ENCODE data around the gene GSS.
"Not testable (repeated sequence)": the region's sequence is repeated elsewhere in the genome, so short reads cannot be mapped to it uniquely, and the experiment has no call there.

GSS gene

DNA sequence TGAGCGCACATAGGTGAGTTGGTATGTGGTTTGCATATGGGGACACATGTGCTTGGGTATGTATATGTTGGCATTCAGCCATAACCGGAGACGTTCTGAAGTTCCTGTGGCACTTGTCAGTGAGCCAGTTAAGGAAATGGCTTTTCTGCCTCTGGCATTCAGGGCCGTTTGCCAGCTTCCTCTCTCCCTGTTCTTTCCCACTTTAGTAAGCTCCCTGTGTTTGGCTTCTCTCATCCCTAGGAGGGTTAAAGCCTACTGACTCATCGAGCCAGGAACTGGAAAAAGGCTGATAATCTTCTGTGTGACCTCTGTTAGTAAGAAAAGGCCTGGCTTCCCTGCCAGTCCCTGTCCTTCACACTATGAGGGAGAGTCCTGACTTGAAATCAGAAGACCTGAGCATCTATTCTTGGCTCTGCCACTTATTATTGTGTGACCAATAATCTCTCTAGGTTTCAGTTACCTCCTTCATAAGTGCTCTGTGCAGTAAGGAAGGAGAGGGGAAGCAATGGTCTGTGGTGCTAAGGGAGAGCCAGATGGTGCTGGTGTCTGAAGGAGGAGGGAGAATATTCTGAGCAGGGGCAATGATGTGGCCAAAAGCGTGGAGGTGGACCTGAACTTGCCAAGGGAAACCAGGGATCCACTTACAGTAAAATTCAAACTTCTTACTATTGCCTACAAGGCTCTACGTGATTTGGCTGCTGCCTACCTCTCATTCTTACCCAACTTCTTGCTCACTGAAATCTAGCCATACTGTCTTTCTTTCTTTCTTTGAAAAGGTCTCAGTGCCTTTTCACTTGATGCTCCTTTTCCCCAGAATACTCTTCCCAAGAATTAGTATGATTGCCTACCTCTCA is 47.8 kb downstream of the GSS start:
- DNase-seq (ENCODE audit: low read depth) = no peak

DNA sequence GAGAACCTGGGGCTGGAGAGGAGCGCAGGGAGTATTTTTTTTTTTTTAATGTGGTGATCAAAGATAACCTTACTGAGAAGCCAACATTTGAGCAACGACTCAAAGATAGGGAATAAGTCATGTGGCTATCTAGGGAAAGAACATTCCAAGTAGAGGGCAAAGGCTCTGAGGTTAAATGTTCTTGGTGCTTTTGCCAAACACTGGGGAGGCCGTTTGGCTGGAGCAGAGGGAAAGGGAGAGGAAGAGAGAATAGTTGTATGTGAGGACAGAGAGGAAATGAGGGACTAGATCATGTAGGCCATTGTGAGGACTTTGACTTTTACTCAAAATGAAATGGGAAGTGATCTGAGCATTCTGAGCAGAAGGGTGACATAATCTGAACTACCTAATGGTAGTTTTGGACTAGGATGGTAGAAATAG is 51.4 kb downstream of the GSS start:
- DNase-seq (ENCODE audit: low read depth) = no peak

DNA sequence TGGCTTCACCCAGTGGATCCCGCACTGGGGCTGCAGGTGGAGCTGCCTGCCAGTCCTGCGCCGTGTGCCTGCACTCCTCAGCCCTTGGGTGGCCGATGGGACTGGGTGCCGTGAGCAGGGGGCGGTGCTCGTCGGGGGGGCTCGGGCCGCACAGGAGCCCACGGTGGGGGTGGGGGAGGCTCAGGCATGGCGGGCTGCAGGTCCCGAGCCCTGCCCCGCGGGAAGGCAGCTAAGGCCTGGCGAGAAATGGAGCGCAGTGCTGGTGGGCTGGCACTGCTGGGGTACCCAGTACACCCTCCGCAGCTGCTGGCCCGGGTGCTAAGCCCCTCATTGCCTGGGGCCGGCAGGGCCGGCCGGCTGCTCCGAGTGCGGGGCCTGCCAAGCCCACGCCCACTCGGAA is 56.9 kb downstream of the GSS start:
- DNase-seq (ENCODE audit: low read depth) = not testable (repeated sequence)

- DNase-seq (ENCODE audit: low read depth) = not testable (repeated sequence)
Observed at GRCh38 chr20:34898129-34898528, 57.5 kb downstream of the GSS start.

DNA sequence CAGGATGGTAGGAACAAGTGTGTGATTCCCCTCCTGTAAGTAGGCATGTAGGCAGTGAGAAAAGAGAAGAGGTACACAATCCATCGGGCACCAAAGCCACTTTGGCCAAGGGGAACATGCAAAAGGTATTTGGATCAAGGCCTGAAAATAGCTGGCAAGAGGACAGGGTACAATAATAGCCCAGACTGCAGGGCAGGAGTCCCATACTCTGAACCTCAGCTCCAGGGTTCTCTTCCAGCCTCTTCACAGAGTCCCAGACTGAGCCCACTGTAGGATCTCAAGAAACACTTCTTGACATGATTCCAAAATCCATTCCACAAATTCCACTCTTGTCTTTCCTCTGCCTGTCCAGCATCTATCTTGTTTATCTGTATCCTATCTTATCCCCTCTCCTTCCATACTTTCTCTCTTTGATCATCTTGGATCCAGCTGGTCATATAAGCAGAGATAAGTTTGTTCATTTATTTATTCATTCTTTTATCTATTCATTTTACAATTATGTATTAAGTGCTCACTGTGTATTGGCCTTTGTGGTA is 59.5 kb downstream of the GSS start:
- DNase-seq (ENCODE audit: low read depth) = no peak

DNA sequence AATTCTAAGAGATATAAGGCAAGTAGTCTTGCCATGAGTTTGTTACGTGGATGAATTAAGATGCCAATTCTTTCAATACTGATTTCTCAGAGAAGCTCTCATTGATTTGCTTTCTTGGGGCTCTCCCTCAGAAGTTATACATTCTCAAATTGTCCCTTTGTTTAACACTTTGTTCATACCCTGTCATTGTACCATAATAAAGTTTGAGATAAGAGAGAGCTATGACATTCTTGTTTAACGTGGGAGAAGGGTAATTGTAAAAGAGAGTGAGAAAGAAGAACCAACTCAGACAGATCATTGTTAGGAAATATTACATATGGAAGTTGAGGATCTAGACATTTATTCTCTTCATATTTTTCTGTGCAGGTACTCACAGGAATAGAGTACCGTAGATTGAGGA is 60.1 kb downstream of the GSS start:
- DNase-seq (ENCODE audit: low read depth) = no peak

DNA sequence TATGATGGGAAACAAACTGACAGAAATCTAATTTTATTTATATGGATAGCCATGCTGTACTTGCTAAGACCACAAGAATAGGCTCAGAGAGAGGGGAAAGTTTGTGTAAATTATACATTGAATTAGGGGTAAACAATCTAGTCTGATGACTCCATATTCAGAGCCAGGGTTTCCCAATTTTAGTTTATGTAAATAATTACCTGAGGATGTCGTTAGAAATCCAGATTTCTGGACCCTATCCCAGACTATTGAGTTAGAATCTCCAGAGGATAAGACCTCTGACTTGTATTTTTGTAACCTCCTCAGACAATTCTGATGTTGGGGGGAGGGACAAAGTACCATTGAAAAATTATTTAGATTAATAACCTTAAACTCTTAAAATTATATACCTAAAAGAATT is 60.9 kb downstream of the GSS start:
- DNase-seq (ENCODE audit: low read depth) = no peak

DNA sequence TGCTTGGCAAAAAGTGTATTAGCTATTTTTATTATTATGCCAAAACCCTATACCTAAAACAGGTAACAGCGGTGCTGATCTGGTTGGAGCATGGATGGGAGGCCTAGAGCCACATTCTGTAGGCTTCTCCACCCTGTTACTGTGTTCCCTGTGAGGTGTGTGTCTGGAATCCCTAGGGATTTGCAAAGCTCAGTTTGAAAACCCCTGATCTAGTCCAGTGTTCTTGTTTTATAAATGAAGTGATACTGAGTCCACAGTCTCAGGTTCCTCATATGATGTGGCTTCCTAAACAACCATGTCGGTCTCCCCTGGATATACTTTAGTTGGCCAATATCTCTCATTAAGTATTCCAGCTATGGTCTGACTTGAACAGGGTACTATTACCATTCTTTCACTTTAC is 62.9 kb downstream of the GSS start:
- DNase-seq (ENCODE audit: low read depth) = no peak

DNA sequence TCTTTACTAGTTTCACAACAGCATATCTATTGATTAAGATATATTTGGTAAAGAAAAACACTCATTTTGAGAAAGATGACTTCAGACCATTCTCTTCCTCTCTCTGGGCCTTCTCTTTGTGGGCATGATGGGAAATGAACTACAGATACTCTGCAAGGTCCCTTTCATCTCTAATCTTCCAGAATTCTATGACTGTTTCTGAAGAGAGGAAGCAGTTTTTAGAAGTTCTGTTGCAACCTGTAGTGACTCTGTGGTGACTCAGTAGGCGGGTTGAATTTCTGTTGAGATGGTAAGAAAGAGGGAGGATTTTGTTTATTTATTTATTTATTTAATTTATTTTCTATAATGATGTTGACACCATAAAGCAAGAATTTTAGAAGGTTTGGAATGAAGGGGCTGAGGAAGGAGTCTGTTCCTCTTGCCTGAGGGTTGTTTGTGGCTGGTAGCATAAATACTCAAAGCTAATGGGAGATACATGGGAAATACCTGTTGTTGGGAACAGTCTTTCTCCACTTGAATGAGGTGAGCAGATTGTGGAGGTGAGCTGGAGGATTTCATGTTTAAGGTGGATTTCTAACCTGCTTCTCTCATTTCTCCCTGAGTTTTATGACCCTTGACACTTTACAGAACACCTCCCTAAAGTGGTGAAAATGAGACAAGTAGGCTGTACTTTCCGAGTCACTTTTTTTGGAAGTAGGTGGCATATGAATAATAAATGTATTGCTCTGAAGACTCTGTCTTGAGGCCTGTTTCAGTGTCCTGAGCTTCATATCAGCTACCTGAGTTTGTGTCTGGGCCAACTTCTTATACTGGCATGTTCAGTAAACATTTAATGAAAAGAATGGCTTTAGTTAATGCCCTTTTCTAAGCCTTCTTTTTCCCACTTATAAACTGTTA is 64.2 kb downstream of the GSS start:
- no peak for DNase-seq (ENCODE audit: low read depth)

GRCh38 chr20:34888468-34888867 is 67.1 kb downstream of the GSS start:
- DNase-seq (ENCODE audit: low read depth) = no peak

DNA sequence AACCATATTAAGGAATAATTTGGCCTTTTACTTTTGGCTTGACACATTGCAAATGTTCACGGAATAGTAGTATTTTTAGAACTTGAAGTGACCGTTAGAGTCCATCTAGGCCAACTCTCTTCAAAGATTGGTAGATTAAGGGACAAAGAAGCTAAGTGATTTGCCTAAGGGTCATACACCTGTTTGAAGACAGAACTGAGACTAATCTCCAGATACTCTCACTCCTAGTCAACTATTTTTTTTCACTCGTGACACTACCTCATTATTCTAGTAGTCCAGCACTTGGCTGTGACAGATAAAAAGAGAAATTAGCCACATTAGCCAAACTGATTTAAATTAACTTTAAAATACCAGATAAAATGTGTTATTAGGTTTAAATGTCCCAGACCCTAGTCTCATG is 68.6 kb downstream of the GSS start:
- DNase-seq (ENCODE audit: low read depth) = no peak

DNA sequence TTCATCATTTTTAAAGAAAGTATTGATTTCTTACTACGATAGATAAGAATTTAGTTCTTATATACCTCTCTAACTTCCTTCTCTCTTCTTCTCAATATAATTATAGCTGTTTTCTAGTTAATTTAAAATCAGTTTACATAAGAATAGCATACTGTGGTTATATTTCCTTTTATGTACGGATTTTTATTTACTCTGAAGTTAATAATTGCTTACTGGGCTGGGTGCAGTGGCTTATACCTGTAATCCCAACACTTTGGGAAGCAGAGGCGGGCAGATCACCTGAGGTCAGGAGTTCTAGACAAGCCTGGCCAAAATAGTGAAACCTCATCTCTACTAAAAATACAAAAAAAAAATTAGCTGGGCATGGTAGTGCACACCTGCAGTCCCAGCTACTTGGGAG is 69.5 kb downstream of the GSS start:
- no peak for DNase-seq (ENCODE audit: low read depth)

DNA sequence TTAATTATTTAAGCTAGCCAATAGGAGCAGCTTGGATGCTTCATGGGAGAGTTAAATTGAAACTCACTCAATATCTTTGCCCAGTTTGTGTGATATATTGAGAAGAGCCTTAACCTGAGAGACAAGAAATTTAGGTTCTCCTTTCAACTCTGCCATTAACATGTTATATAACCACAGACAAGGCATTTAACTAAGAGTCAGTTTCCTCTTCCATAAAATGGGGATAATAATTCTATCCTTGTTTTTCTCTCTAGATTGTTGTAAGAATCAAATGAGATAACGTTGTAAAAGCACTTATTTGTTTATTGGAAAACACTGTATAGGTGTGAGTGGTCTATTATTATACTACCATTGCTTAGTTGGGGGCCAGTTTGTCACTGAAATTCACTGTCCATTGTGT is 71.3 kb downstream of the GSS start:
- no peak for DNase-seq (ENCODE audit: low read depth)

GRCh38 chr20:34883809-34884208 is 71.8 kb downstream of the GSS start:
- no peak for DNase-seq (ENCODE audit: low read depth)

DNA sequence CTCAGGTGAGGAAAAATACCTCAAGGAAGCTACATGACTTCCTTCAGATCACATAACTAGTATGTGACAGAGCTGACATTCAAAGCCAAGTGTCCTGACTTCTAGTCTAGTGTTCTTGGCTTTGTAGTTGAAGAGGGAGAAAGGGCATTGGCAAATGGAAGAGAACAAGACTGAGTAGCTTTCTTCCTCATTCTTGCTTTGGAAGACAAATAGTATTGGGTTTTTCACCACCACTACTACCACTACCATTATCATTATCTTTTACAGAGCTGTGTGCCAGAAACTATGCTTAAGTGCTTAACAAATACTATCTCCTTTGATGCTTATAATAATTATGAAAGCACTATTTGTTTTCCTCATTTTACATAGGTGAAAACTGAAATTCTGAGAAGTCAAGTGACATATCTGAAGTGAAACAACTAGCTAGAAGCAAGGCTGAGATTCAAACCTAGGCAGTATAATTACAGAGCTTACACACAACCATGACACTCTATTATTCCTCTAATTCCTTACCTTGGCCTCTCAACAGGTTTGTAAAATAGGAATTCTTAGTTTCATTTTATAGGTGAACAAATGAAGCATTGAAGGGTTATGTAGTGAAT is 72.4 kb downstream of the GSS start:
- no peak for DNase-seq (ENCODE audit: low read depth)

- DNase-seq (ENCODE audit: low read depth) = no peak
Observed at GRCh38 chr20:34881689-34882088, 73.9 kb downstream of the GSS start.

GRCh38 chr20:34880971-34881370 is 74.6 kb downstream of the GSS start:
- DNase-seq (ENCODE audit: low read depth) = not testable (repeated sequence)

DNA sequence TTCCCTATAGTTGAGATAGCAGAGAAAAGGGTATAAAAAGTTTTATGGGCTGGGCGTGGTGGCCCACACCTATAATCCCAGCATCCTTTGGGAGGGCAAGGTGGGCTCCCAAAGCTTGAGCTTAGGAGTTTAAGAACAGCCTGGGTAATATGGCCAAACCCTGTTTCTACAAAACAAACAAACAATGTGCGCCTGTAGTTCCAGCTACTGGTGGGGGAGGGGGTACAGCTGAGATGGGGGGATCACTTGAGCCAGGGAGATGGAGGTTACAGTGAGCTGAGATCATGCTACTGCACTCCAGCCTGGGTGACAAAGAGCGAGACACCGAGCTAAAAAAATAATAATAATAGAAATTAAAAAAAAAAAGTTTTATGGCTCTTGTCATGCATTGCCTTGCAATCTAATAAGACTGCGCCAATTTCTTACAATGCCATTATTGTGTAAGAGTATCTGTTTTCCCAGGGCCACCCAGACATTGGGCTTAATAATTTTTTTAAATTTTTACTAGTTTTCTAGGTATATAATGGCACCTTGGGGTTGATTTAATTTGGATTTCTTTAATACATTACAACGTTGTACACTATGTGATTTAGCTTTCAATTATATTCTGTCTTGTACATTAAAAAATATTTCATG is 75.3 kb downstream of the GSS start:
- no peak for DNase-seq (ENCODE audit: low read depth)

Data from stimulated activated CD8-positive, alpha-beta memory T cell treated with anti-CD3 and anti-CD28 coated beads, Interleukin-7, amount 100 ng/mL, for 24 hours (primary cell).